ENCODE results near the gene TBX18. TPM values are rescaled to one million over a fixed set of nuclear protein-coding genes. Genes with fewer than 3 reads are reported as not detected.
A peak's percentile ranks its signal among the peaks of the same experiment; 100 is the strongest.

TBX18 gene
- total and polyA plus RNA-seq, 2 donors (not counting 1 experiment from before 2014, with no cell fraction given), result 0.33 to 2.2 TPM

DNA sequence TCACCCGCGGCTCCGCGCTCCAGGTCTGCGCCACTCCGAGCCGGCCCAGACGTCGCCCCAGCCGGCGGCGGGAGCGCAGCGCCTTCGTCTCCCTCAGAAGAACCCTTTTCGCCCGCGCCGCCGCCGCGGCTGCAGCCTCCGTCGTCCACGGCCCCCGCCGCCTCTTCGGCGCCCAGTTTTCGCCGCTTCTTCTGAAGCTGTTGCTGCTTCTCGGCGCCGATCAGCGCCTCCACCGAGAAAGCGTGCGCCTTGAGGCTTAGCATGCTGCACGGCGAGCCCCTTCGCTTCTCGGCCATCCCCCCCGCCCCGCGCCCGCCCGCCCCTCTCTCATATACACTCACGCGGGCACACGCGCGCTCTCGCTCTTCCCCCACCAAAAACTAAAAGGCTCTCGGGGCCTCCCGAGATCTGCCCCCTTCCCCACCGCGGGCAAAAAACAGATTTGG, 489 bp downstream of the TBX18 start:
- TF ChIP-seq EZH2 (IDR thresholded peaks at IDR 0.05; ENCODE audit: low read length, missing control alignments), result no peak
- no peak for TF ChIP-seq CTCF (conservative IDR thresholded peaks at IDR 0.05 in 1 of 2, IDR thresholded peaks at IDR 0.05 in 1 of 2; ENCODE audit: low read depth in 1 of 2, low read length in 2 of 2)

DNA sequence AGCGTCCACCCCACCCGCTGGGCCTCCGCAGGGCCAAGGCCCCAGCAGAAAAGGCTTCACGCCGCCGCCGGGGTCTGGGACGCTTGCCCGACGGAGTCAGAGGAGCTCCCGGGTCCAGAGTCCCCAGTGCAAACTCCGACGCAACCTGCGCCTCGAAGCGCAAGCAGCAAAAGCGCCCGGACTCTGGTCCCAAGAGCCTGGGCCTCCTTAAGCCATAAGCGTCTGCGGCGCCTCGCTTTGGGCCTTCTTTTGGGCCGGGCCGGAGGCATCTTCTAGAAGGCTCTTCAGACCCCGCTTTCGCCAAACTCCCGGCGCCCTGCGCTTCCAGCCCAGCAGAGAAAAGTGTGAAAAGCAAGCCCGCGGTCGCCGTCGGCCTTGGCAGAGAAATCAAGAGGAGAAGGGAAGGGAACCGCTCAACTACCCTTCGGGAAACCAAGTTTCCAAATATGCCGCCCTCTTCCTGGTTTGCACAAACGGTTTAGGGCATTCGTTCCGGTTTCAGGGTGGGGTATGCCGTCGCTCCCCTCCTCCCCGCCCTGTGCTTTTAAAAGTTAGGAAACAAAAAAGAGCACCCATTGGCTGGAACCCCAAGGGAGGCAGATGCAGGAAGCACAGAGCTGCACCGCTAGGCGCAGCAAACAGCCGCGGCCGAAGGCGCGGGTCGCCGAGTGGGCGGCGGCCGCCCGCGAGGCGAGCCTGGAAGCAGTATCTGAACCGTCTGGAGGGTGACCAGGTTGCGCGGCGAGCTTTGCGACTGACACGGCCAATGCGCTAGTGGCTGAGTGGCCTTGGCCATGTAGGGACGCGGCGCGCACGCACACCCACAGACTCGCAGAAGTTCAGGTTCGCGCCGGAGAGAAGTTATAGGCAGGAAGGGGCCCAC, 1.2 kb downstream of the TBX18 start:
- peak overlapping the region; percentile 23 to 66 (median 42) for H3K4me3 ChIP-seq (replicated peaks in 1 of 4; ENCODE audit: control extremely low read depth in 1 of 4, insufficient read depth in 1 of 4, low read depth in 3 of 4, low read length in 4 of 4)
- H3K9ac ChIP-seq (ENCODE audit: insufficient read depth, low read length), result peak overlapping the region; percentile 26
- no peaks in the 10 kb centered on the region for H3K4me1 ChIP-seq (ENCODE audit: control insufficient read depth, extremely low read depth, insufficient read depth, low read length)
- no peak overlapping the region for H3K4me2 ChIP-seq (ENCODE audit: extremely low read depth, insufficient read depth, low read length)
- no peaks in the 10 kb centered on the region for H3K36me3 ChIP-seq (ENCODE audit: control insufficient read depth, insufficient read depth, low read length)
- no peaks in the 10 kb centered on the region for H3K9me3 ChIP-seq (ENCODE audit: control insufficient read depth, insufficient read depth, low read depth, low read length)
- peaks cover 42% of the 10 kb centered on the region for H3K27me3 ChIP-seq (ENCODE audit: control insufficient read depth, insufficient read depth, low read length)
- DNase-seq (ENCODE audit: low read depth in 2 of 2), result peak; percentile 61 to 72
- TF ChIP-seq CTCF (conservative IDR thresholded peaks at IDR 0.05 in 1 of 2, IDR thresholded peaks at IDR 0.05 in 1 of 2; ENCODE audit: low read depth in 1 of 2, low read length in 2 of 2) (no peak), EZH2 (IDR thresholded peaks at IDR 0.05; ENCODE audit: low read length, missing control alignments) (peak; percentile 74)
- H2AFZ ChIP-seq (ENCODE audit: low read length), result no peak overlapping the region
- H4K20me1 ChIP-seq (ENCODE audit: control insufficient read depth, extremely low read depth, insufficient read depth, low read length), result no peaks in the 10 kb centered on the region
- no peaks in the 10 kb centered on the region for H3K79me2 ChIP-seq (ENCODE audit: control insufficient read depth, insufficient read depth, low read length)
- H3K27ac ChIP-seq (ENCODE audit: insufficient read depth, low read length), result peak overlapping the region; percentile 31

More for the DNA sequence above, 489 bp downstream of the TBX18 start:
- Histone ChIP-seq H3K4me2 (ENCODE audit: extremely low read depth, insufficient read depth, low read length) (peak overlapping the region; percentile 64), H3K9me3 (ENCODE audit: control insufficient read depth, insufficient read depth, low read depth, low read length) (no peaks in the 10 kb centered on the region), H3K27me3 (ENCODE audit: control insufficient read depth, insufficient read depth, low read length) (peaks cover 49% of the 10 kb centered on the region), H3K79me2 (ENCODE audit: control insufficient read depth, insufficient read depth, low read length) (no peaks in the 10 kb centered on the region), H4K20me1 (ENCODE audit: control insufficient read depth, extremely low read depth, insufficient read depth, low read length) (no peaks in the 10 kb centered on the region), H3K4me3 (replicated peaks in 1 of 4; ENCODE audit: control extremely low read depth in 1 of 4, insufficient read depth in 1 of 4, low read depth in 3 of 4, low read length in 4 of 4) (peak overlapping the region; percentile 41 to 76 (median 57)), H3K36me3 (ENCODE audit: control insufficient read depth, insufficient read depth, low read length) (no peaks in the 10 kb centered on the region), H3K4me1 (ENCODE audit: control insufficient read depth, extremely low read depth, insufficient read depth, low read length) (no peaks in the 10 kb centered on the region), H2AFZ (ENCODE audit: low read length) (peak overlapping the region; percentile 43), H3K27ac (ENCODE audit: insufficient read depth, low read length) (peak overlapping the region; percentile 37), H3K9ac (ENCODE audit: insufficient read depth, low read length) (peak overlapping the region; percentile 5)
- DNase-seq (ENCODE audit: low read depth in 2 of 2), result peak in 1 of 2 donors; percentile 49

GRCh38 chr6:84762220-84763002, 2.0 kb downstream of the TBX18 start:
- peak overlapping the region; percentile 25 for H3K9ac ChIP-seq (ENCODE audit: insufficient read depth, low read length)
- no peaks in the 10 kb centered on the region for H4K20me1 ChIP-seq (ENCODE audit: control insufficient read depth, extremely low read depth, insufficient read depth, low read length)
- peak overlapping the region; percentile 31 for H3K27ac ChIP-seq (ENCODE audit: insufficient read depth, low read length)
- no peak overlapping the region for H3K4me2 ChIP-seq (ENCODE audit: extremely low read depth, insufficient read depth, low read length)
- no peaks in the 10 kb centered on the region for H3K9me3 ChIP-seq (ENCODE audit: control insufficient read depth, insufficient read depth, low read depth, low read length)
- TF ChIP-seq CTCF (conservative IDR thresholded peaks at IDR 0.05 in 1 of 2, IDR thresholded peaks at IDR 0.05 in 1 of 2; ENCODE audit: low read depth in 1 of 2, low read length in 2 of 2) (peak in 1 of 2 donors; percentile 27), EZH2 (IDR thresholded peaks at IDR 0.05; ENCODE audit: low read length, missing control alignments) (no peak)
- H2AFZ ChIP-seq (ENCODE audit: low read length), result no peak overlapping the region
- H3K36me3 ChIP-seq (ENCODE audit: control insufficient read depth, insufficient read depth, low read length), result no peaks in the 10 kb centered on the region
- no peaks in the 10 kb centered on the region for H3K79me2 ChIP-seq (ENCODE audit: control insufficient read depth, insufficient read depth, low read length)
- H3K27me3 ChIP-seq (ENCODE audit: control insufficient read depth, insufficient read depth, low read length), result peaks cover 37% of the 10 kb centered on the region
- DNase-seq (ENCODE audit: low read depth in 2 of 2), result peak in 1 of 2 donors; percentile 27
- no peaks in the 10 kb centered on the region for H3K4me1 ChIP-seq (ENCODE audit: control insufficient read depth, extremely low read depth, insufficient read depth, low read length)
- H3K4me3 ChIP-seq (replicated peaks in 1 of 4; ENCODE audit: control extremely low read depth in 1 of 4, insufficient read depth in 1 of 4, low read depth in 3 of 4, low read length in 4 of 4), result peak overlapping the region in 2 of 4 experiments; percentile 44 to 66

Data from fibroblast of lung (primary cell).